GM10266 (cell line): ENCODE measurements around the gene EIPR1.

Experiments used
- DNase-seq: peaks from one replicate; pipeline ENCODE4 v3.0.0; 2012; ENCODE audit errors: extremely low spot score
- CTCF ChIP-seq: IDR thresholded peaks from 2 replicates; pipeline ENCODE4 v1.5.1; 2012; ENCODE audit warnings: mild to moderate bottlenecking, low read depth; ENCODE audit not compliant: control insufficient read depth, insufficient read depth; ENCODE audit errors: missing control alignments

EIPR1 gene

GRCh38 chr2:3291750-3292149 lies 85.9 kb downstream of the EIPR1 start:
- no peak for TF ChIP-seq CTCF

GRCh38 chr2:3291113-3291512 lies 86.5 kb downstream of the EIPR1 start:
- no peak for DNase-seq
- no peak for TF ChIP-seq CTCF

More at GRCh38 chr2:3291750-3292149, 85.9 kb downstream of the EIPR1 start:
- DNase-seq, result no peak

GRCh38 chr2:3290655-3291054 lies 87.0 kb downstream of the EIPR1 start:
- no peak for DNase-seq
- no peak for TF ChIP-seq CTCF

GRCh38 chr2:3289971-3290370 lies 87.6 kb downstream of the EIPR1 start:
- TF ChIP-seq CTCF, result no peak
- DNase-seq, result no peak

- TF ChIP-seq CTCF, result no peak
- DNase-seq, result no peak
Observed at GRCh38 chr2:3289526-3289925, 88.1 kb downstream of the EIPR1 start.

- TF ChIP-seq CTCF, result no peak
- DNase-seq, result no peak
Observed at GRCh38 chr2:3289171-3289515, 88.5 kb downstream of the EIPR1 start.

- no peak for DNase-seq
- TF ChIP-seq CTCF, result no peak
Observed at GRCh38 chr2:3288470-3289170, 89.0 kb downstream of the EIPR1 start.
